ENCODE results near the gene MEI1. TPM values are rescaled to one million over a fixed set of nuclear protein-coding genes. Genes with fewer than 3 reads are reported as not detected.

MEI1 gene
- total and polyA plus RNA-seq, 8 donors = 0.15 to 2.3 (median 0.35) TPM; not detected in 1

DNA sequence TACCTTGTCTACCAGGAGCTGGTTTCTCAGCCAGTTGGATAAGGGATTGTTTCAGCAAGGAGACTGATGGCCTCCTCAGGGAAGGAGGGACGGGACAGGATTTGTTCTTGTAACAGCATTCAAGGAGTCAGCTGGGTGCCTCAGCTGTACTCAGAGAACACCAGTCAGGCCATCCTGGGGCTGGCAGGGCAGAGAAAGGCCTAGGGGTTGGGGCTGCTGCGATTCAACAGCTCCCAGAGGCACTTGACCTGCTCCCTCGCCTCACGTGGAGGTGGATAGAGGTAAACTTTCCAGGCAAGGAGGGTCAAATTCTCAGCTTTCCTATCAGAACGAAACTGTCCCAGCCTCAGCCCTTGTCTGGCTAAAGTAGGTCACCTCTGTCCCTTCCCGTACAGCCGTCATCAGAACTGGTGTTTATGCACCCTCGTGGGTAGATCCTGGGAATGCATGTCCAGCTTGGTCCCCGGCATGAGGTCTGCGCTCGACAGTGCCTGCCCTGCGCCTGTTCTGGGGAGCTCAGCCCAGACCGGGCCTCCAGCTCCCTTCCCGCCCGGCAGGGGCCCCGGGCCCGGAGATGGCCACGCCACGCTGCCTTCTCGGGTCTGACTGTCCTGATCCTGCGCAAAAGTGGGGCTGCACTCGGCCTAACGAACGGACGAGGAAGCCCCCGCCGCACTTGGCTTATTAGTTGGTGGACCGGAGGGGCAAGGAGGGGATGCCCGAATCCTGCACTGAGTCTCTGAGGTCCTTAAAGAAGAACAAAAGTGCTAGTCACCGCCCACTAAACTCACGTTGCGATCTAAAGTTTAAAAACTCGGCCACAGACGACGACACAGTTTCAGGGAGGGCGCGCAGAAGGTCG is 100.4 kb downstream of the MEI1 start:
- TF ChIP-seq, protein P1, sequence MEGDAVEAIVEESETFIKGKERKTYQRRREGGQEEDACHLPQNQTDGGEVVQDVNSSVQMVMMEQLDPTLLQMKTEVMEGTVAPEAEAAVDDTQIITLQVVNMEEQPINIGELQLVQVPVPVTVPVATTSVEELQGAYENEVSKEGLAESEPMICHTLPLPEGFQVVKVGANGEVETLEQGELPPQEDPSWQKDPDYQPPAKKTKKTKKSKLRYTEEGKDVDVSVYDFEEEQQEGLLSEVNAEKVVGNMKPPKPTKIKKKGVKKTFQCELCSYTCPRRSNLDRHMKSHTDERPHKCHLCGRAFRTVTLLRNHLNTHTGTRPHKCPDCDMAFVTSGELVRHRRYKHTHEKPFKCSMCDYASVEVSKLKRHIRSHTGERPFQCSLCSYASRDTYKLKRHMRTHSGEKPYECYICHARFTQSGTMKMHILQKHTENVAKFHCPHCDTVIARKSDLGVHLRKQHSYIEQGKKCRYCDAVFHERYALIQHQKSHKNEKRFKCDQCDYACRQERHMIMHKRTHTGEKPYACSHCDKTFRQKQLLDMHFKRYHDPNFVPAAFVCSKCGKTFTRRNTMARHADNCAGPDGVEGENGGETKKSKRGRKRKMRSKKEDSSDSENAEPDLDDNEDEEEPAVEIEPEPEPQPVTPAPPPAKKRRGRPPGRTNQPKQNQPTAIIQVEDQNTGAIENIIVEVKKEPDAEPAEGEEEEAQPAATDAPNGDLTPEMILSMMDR (IDR thresholded peaks at IDR 0.05) = no peak

DNA sequence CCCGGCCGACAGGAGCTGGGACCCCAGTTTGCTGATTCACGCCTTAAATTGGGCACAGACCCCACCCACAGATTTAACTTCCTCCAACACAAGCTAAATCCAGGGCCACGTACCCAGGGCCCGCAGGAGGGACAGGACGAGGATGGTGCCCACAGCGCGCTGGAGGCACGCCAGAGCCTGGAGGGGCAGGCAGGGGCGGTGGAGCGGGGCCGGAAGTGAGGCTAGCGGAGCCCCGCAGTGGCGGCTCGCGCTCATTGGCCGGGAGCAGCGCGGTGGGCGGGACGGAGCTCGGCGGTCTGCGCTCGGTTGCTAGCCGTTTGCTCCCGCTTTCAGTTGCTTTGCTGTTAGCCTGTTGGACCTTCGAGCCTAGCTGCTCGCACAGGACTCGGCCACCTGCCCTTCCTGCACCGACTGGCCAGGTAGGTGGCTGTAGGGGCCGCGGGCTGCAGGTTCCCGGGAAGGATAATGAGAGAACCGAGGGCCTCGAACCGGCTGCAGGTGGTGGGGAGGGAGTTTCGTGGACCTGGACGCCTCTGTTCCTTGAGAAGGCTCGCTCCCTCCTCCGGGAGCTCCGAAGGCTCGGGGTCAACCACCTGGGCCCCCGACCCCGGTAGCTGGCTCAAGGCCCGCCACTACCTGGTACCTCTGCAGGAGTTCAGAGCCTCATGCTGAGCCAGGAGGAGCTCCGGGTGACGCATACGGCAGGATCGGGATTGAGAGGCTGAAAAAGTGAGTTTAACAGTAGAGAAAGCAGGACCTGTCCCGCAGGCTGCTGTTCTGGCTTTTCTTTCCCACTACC is 101.2 kb downstream of the MEI1 start, which contains the start of gene CCDC134:
CCDC134 (plus strand) TSS at position 332 of the 799 bp plus-strand sequence. CDS start 8,212 bp downstream, outside the sequence.
- DNase-seq = peak; percentile 90 to 97 (median 94)
- peaks cover 0 to 13% (median 6%) of the 10 kb centered on the region in 3 donors for H3K4me1 ChIP-seq
- 0% methylated on average over 52 of the region's 52 CpGs for WGBS, 2 donors
- H3K36me3 ChIP-seq = no peaks in the 10 kb centered on the region
- H3K4me3 ChIP-seq = peak within 1 kb of the TSS; percentile 51 to 88 (median 76)
- no peak for FAIRE-seq
- H3K27ac ChIP-seq = peak within 1 kb of the TSS; percentile 68 to 87 (median 76)
- TF ChIP-seq, protein P1 (IDR thresholded peaks at IDR 0.05) = no peak
- H3K9me3 ChIP-seq = no peaks in the 10 kb centered on the region
- no peaks in the 10 kb centered on the region for H3K27me3 ChIP-seq
- intact Hi-C loops (cut with DNase I) = no loop called here
- peak; percentile 98 to 100 (median 98) for ATAC-seq

More for the DNA sequence above, 100.4 kb downstream of the MEI1 start:
- Histone ChIP-seq H3K27me3 (no peaks in the 10 kb centered on the region), H3K36me3 (no peaks in the 10 kb centered on the region), H3K9me3 (no peaks in the 10 kb centered on the region), H3K4me1 (peaks cover 0 to 13% (median 6%) of the 10 kb centered on the region in 3 donors), H3K27ac (peak overlapping the region; percentile 68 to 87 (median 76)), H3K4me3 (peak overlapping the region; percentile 51 to 88 (median 76))
- ATAC-seq = peak; percentile 41 to 67 (median 54)
- no peak for FAIRE-seq
- 17 to 23% methylated on average over 38 of the region's 38 CpGs for WGBS, 2 donors
- intact Hi-C loops (cut with DNase I) = no loop called here
- DNase-seq = peak in 5 of 6 donors; percentile 17 to 73 (median 49)

DNA sequence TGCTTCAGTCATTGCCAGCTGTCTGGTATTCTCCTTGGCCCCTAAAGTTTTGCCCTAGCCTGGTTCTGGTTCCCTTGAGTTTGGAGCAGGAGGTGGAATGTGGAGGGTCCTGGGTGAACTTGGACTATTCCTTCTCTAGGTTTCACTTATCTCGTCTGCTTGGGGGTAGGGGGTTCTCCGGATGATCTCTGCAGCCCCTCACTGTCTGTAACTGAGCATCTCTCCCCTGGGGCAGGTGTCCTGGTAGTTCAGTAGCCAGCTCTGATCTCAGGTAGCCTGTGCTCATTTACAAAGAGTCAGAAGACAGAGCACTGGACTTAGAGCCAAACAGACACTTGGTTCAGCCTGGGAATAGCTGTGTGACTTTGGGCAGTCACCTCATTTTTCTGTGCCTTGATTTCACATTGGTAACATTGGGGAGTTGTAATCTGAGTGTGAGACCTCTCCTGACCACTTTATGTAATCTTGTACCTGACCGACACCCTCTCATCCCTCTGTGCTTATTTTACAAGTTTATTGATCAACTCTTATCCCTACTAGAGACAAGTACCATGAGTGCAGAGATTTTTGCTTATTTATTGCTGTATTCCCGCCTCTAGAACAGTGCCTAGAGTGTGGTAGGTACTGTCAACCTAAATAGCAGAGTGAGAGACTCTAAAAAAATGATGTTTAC is 102.0 kb downstream of the MEI1 start:
- ATAC-seq = peak in 1 of 4 donors; percentile 7
- no peaks in the 10 kb centered on the region for H3K36me3 ChIP-seq
- intact Hi-C loops (cut with DNase I) = no loop called here
- no peak for DNase-seq
- H3K9me3 ChIP-seq = no peaks in the 10 kb centered on the region
- no peak for FAIRE-seq
- WGBS, 2 donors = 6 to 8% methylated on average over 4 of the region's 4 CpGs
- peaks cover 0 to 13% (median 6%) of the 10 kb centered on the region in 3 donors for H3K4me1 ChIP-seq
- peak overlapping the region; percentile 68 to 87 (median 76) for H3K27ac ChIP-seq
- peak overlapping the region; percentile 51 to 88 (median 76) for H3K4me3 ChIP-seq
- TF ChIP-seq, protein P1 (IDR thresholded peaks at IDR 0.05) = no peak
- H3K27me3 ChIP-seq = no peaks in the 10 kb centered on the region

DNA sequence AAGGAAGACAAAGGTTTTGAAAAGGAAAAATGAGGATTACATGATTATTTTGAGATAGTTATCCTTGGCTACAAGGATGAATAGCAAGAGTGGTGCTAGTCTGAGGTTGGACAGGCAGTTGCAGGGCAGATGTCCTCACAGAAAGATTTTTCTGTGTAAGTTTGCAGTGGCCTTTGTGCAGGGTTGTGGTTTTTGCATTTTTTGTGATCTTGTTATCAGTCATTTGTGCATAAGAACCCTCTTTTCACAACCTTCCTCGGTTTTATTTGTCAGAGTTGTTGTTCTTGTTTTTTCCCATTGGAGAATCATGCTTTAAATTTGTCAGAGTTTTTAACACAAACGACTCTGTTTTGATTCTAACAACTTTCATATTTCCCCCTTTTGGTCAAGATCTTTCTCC is 102.6 kb downstream of the MEI1 start:
- Histone ChIP-seq H3K36me3 (no peaks in the 10 kb centered on the region), H3K4me1 (peaks cover 0 to 13% (median 6%) of the 10 kb centered on the region in 3 donors), H3K9me3 (no peaks in the 10 kb centered on the region), H3K27me3 (no peaks in the 10 kb centered on the region), H3K27ac (no peak overlapping the region), H3K4me3 (peak overlapping the region in 2 of 4 donors; percentile 79 to 88)
- TF ChIP-seq, protein P1 (IDR thresholded peaks at IDR 0.05) = no peak
- DNase-seq (no peak), ATAC-seq (no peak), FAIRE-seq (no peak)
- 19 to 44% methylated on average over 2 of the region's 2 CpGs for WGBS, 2 donors
- intact Hi-C loops (cut with DNase I) = no loop called here

Data from pancreas (tissue), 10 donors.